Upper lobe of left lung (tissue), 6 donors: ENCODE data around the gene KASH5. TPM values are rescaled to one million over a fixed set of nuclear protein-coding genes. Genes with fewer than 3 reads are reported as not detected.
"Not testable (repeated sequence)": the region's sequence is repeated elsewhere in the genome, so short reads cannot be mapped to it uniquely, and the experiment has no call there.

Experiments used
- ATAC-seq, 2 donors: fragments of 200-7000 bp; cut with Tn5 transposase; one replicate each; pipeline ENCODE4 v1.9.1; 2022; ENCODE audit warnings: mild to moderate bottlenecking in 2 of 2, moderate library complexity in 2 of 2; ENCODE audit not compliant: low FRiP score in 2 of 2
- DNase-seq, 2 donors: peaks; one replicate each; pipeline ENCODE4 v3.0.0-alpha.2; 2019 to 2020
- H3K27ac ChIP-seq, 4 donors: fragments of 200-600 bp; sonication (generic); one replicate each; pipeline ENCODE4 v1.5.1; 2016 to 2019
- H3K27me3 ChIP-seq, 4 donors: fragments of 200-600 bp; sonication (generic); one replicate each; pipeline ENCODE4 v1.5.1; 2017 to 2019
- H3K36me3 ChIP-seq, 4 donors: fragments of 200-600 bp; sonication (generic); one replicate each; pipeline ENCODE4 v1.5.1; 2016 to 2019
- H3K4me1 ChIP-seq, 4 donors: fragments of 200-600 bp; sonication (generic); one replicate each; pipeline ENCODE4 v1.5.1; 2018 to 2019
- H3K4me3 ChIP-seq, 4 donors: fragments of 200-600 bp; sonication (generic); one replicate each; pipeline ENCODE4 v1.5.1; 2017 to 2019; ENCODE audit warnings: mild to moderate bottlenecking in 2 of 4, moderate library complexity in 1 of 4
- H3K9me3 ChIP-seq, 4 donors: fragments of 200-600 bp; sonication (generic); one replicate each; pipeline ENCODE4 v1.5.1; 2018 to 2019
- EP300 ChIP-seq, 4 donors: sonication (generic); formaldehyde crosslinking; IDR thresholded peaks; one replicate each; pipeline ENCODE4 v1.5.1; 2017; ENCODE audit warnings: antibody characterized with exemption in 4 of 4, control low read depth in 2 of 4
- POLR2A ChIP-seq, 4 donors: fragments of 450-650 bp; IDR thresholded peaks; one replicate each; pipeline ENCODE4 v1.5.1; 2016 to 2017; ENCODE audit warnings: antibody characterized with exemption in 4 of 4, mild to moderate bottlenecking in 2 of 4
- POLR2AphosphoS5 ChIP-seq, 2 donors: sonication (generic); formaldehyde crosslinking; IDR thresholded peaks; one replicate each; pipeline ENCODE4 v1.5.1; 2017; ENCODE audit warnings: antibody characterized with exemption in 2 of 2
- WGBS, 2 donors: methylation state at CpG; one replicate each; pipeline ENCODE4 v1.1.5; 2017 to 2018; 5-methylcytosine and 5-hydroxymethylcytosine counted together
- total RNA-seq, 6 donors: library from RNA; depleted of rRNA in 4 of 6; stranded (reverse); fragments of >200 nt in 4 of 6; gene quantifications; one replicate each; pipeline versions ENCODE4 v1.1.0 to v1.2.1, GENCODE V29; 2016 to 2021
- TF ChIP-seq, protein P1 (sequence below), 6 experiments: fragments of 450-650 bp in 4 of 6; fragments of 200-600 bp in 2 of 6; sonication (generic) in 2 of 6; IDR thresholded peaks; one replicate each; pipeline ENCODE4 v1.5.1; 2016 to 2019; ENCODE audit warnings: antibody characterized with exemption in 6 of 6
- donor health status: DM: no; HTN: no; CAD: no; lungs with moderate emphysema.
- donor health status: DM: no; HTN: yes; CAD: no; lungs with severe emphysema.

Gene KASH5
- total RNA-seq, 6 donors from 2014 or later: 0.61 to 6.9 (median 1.6) TPM; not detected in 2

DNA sequence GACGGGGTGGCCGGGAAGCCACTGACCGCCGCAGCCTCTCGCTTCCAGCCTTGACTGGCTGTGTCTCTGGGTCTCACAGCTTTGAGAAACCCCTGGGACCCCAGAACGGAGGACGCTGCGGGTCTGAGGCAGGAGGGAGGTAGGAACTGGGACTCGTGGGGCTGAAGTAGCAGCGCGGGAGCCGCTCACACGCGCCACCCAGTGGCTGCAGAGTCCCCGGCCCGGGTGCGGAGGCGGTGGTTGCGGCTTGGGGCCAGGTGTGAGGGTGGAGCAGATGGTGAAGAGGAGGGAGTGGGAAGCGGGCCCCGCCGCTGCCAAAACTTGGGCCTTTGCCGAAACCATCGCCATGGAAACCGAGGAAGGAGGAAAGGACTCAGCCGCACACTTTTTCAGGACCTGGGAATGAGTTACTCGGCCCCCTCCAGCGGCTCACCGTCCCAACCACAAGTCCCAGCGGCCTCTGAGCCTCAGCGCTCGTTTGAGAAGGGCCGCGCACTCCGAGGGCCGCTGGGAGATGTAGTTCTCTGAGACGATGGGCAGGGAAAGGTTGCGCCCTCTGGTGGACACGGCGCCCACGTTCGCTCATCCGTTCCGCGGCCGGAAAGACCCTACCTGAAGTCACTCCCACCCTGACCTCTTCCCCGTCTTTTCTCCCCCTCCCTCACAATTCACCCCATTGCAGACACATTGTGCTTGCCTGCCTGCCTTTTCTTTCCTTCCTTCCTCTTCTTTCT, 55.5 kb downstream of the KASH5 start:
- 0 to 1% methylated on average over 25 to 47 of the region's 47 CpGs for WGBS, 2 donors
- Histone ChIP-seq H3K4me1 (peaks cover 8 to 35% (median 16%) of the 10 kb centered on the region in 4 donors), H3K27me3 (peaks cover 0 to 26% (median 11%) of the 10 kb centered on the region in 4 donors), H3K9me3 (no peaks in the 10 kb centered on the region), H3K27ac (peak overlapping the region; percentile 31 to 79 (median 61)), H3K36me3 (peaks cover 0 to 20% (median 10%) of the 10 kb centered on the region in 4 donors), H3K4me3 (peak overlapping the region; percentile 57 to 67 (median 59))
- DNase-seq: peak; percentile 96 to 98
- TF ChIP-seq POLR2A (IDR thresholded peaks at IDR 0.05) (no peak), POLR2AphosphoS5 (IDR thresholded peaks at IDR 0.05) (peak in 1 of 2 donors; percentile 48), EP300 (IDR thresholded peaks at IDR 0.05) (no peak)
- TF ChIP-seq, protein P1, sequence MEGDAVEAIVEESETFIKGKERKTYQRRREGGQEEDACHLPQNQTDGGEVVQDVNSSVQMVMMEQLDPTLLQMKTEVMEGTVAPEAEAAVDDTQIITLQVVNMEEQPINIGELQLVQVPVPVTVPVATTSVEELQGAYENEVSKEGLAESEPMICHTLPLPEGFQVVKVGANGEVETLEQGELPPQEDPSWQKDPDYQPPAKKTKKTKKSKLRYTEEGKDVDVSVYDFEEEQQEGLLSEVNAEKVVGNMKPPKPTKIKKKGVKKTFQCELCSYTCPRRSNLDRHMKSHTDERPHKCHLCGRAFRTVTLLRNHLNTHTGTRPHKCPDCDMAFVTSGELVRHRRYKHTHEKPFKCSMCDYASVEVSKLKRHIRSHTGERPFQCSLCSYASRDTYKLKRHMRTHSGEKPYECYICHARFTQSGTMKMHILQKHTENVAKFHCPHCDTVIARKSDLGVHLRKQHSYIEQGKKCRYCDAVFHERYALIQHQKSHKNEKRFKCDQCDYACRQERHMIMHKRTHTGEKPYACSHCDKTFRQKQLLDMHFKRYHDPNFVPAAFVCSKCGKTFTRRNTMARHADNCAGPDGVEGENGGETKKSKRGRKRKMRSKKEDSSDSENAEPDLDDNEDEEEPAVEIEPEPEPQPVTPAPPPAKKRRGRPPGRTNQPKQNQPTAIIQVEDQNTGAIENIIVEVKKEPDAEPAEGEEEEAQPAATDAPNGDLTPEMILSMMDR (IDR thresholded peaks at IDR 0.05): peak; percentile 82 to 96 (median 93)
- ATAC-seq: peak; percentile 91 to 96

DNA sequence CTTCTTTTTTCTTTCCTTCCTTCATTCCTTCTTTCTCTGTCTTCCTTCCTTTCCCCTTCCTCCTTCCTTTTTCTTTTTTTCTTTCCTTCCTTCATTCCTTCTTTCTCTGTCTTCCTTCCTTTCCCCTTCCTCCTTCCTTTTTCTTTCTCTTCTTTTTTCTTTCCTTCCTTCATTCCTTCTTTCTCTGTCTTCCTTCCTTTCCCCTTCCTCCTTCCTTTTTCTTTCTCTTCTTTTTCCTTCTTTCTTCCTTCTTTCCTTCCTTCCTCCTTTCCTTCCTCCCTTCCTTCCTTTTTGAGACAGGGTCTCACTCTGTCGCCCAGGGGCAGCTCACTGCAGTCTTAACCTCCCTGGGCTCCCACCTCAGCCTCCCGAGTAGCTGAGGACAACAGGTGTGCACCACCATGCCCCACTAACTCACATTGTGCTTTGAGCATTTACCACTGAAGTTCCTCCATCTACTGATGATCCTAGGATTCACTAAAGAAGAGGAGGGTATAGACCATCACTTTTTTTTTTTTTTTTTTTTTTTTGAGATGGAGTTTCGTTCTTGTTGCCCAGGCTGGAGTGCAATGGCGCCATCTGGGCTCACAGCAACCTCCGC, 56.2 kb downstream of the KASH5 start:
- DNase-seq, ATAC-seq, H3K4me3 ChIP-seq, H3K9me3 ChIP-seq: not testable (repeated sequence)
- Histone ChIP-seq H3K27ac (peak overlapping the region in 1 of 4 donors; percentile 79), H3K27me3 (peaks cover 0 to 25% (median 8%) of the 10 kb centered on the region in 4 donors), H3K36me3 (peaks cover 0 to 27% (median 14%) of the 10 kb centered on the region in 4 donors), H3K4me1 (peaks cover 8 to 35% (median 16%) of the 10 kb centered on the region in 4 donors)
- WGBS, 2 donors: 72 to 79% methylated on average over 5 of the region's 5 CpGs

DNA sequence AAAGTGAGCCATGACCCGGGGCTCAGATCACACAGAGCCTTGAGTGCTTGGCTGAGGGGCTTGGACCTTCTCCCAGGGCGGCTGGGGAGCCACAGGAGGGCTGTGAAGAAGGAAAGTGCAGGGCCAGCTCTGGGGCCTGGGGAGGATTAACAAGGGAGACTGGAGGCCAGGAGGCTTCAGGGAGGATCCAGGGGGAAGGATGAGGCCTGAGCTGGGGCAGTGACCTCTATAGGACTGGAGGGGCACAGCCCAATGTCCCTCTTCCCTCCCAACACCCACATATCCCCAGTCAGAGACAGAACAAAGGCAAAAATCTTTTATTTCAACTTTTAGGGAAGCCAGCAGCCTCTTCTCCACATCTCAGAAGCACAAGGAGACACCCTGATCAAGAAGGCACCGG, 57.9 kb downstream of the KASH5 start:
- no peak for DNase-seq

DNA sequence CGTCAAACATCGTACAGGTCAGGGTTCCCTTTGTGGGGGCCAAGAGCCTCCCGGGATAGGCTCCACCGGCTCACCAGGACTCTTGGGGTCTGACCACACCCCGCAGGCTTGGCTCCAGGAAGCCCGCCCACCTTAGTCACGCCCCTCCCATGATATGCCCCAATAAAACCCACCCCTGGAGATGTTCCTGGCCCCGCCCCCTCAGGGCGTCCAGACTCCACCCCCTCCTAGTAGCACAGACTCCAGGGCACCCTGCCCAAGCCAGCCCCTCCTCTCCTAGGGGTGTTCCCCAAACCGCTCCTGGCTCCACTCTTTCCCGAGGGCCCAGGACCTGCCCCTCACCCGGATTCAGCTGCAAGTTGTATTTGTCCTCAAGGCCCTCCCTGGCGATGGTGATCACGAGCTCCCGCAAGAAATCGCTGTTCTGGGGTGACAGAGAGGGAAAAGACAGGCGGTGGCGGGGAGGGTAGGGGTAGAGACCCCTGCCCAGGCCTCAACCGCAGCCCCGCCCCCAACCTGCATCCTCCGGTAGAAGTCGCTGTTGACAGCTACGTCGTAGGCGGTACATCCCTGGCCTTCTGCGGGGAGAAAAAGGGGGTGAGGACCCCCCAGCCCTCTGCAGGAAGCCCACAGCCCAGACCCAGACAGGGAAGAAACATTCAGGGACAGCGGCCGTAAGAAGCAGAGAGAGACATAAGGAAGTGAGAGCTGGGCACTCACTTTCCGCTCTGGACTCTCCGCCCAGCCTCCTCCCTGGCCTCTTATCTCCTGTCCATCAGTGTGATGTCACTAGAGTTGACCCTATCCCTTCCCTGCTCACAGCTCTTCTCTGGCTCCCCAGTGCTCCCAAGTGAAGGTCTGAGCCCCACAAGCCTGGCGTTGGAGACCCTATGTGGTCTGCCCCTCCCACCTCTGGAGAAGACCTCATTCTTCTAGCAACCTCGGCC, 59.7 kb downstream of the KASH5 start:
- no peaks in the 10 kb centered on the region for H3K27me3 ChIP-seq
- WGBS, 2 donors: 81 to 83% methylated on average over 26 to 27 of the region's 32 CpGs
- peaks cover 0 to 33% (median 15%) of the 10 kb centered on the region in 4 donors for H3K36me3 ChIP-seq
- ATAC-seq (no peak), DNase-seq (no peak)
- no peak overlapping the region for H3K27ac ChIP-seq
- peaks cover 9 to 39% (median 15%) of the 10 kb centered on the region in 4 donors for H3K4me1 ChIP-seq
- H3K4me3 ChIP-seq: no peak overlapping the region
- TF ChIP-seq POLR2AphosphoS5 (IDR thresholded peaks at IDR 0.05): no peak
- TF ChIP-seq, protein P1 (IDR thresholded peaks at IDR 0.05): no peak
- no peak for TF ChIP-seq EP300 (IDR thresholded peaks at IDR 0.05)
- TF ChIP-seq POLR2A (IDR thresholded peaks at IDR 0.05): no peak
- H3K9me3 ChIP-seq: no peaks in the 10 kb centered on the region

More for the DNA sequence above, 57.9 kb downstream of the KASH5 start:
- ATAC-seq: no peak
- WGBS, 2 donors: 82 to 87% methylated on average over 3 of the region's 3 CpGs
- H3K4me1 ChIP-seq: peaks cover 16 to 44% (median 19%) of the 10 kb centered on the region in 4 donors
- no peak for TF ChIP-seq POLR2A (IDR thresholded peaks at IDR 0.05)
- TF ChIP-seq EP300 (IDR thresholded peaks at IDR 0.05): no peak
- TF ChIP-seq, protein P1 (IDR thresholded peaks at IDR 0.05): no peak
- TF ChIP-seq POLR2AphosphoS5 (IDR thresholded peaks at IDR 0.05): no peak
- H3K27ac ChIP-seq: no peak overlapping the region
- no peaks in the 10 kb centered on the region for H3K9me3 ChIP-seq
- peaks cover 0 to 11% (median 4%) of the 10 kb centered on the region in 4 donors for H3K27me3 ChIP-seq
- no peak overlapping the region for H3K4me3 ChIP-seq
- H3K36me3 ChIP-seq: peaks cover 0 to 33% (median 15%) of the 10 kb centered on the region in 4 donors
